ENCODE data around the gene PWWP2B.
"Not testable (repeated sequence)": the region's sequence is repeated elsewhere in the genome, so short reads cannot be mapped to it uniquely, and the experiment has no call there.

PWWP2B gene

DNA sequence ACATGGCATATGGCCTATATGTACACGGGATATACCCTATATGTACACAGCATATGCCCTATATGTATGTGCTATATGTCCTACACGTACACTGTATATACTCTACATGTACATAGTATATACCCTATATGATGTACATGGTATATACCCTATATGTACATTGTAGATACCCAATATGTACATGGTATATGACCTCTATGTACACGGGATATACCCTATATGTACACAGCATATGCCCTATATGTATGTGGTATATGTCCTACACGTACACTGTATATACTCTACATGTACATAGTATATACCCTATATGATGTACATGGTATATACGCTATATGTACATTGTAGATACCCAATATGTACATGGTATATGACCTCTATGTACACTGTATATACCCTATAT lies 38.3 kb downstream of the PWWP2B start:
- DNase-seq = not testable (repeated sequence)

DNA sequence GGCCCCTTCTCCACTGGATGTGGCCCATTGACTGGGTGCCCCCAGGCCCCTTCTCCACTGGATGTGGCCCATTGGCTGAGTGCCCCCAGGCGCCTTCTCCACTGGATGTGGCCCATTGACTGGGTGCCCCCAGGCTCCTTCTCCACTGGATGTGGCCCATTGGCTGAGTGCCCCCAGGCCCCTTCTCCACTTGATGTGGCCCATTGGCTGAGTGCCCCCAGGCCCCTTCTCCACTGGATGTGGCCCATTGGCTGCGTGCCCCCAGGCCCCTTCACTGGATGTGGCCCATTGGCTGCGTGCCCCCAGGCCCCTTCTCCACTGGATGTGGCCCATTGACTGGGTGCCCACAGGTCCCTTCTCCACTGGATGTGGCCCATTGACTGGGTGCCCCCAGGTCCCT lies 39.1 kb downstream of the PWWP2B start:
- not testable (repeated sequence) for DNase-seq

DNA sequence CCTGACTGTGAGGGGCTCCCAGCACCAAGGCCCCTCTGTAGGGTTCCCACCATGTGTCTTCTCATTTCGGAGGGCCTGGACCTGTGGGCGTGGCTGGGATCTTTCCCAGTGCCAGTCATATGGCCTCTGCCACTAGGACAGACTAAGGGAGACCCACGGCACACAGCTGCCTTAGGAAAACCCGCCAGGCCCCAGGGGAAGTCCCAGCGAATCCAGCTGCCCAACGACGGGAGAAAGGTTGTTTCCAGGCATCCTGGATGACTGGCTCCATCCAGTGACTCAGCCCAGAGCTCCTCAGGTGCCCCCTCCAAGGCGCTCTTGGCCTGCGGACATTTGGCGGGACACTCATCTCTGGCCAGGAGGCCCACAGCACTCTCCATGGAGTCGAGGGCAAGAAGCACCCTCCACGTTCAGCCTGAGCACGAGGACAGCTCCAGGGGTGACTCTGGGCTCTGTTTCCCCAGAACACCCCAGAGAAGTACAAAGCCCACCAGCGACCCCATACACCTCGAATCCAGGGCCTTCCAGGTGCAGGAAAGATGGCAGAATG lies 39.9 kb downstream of the PWWP2B start:
- no peak for DNase-seq

DNA sequence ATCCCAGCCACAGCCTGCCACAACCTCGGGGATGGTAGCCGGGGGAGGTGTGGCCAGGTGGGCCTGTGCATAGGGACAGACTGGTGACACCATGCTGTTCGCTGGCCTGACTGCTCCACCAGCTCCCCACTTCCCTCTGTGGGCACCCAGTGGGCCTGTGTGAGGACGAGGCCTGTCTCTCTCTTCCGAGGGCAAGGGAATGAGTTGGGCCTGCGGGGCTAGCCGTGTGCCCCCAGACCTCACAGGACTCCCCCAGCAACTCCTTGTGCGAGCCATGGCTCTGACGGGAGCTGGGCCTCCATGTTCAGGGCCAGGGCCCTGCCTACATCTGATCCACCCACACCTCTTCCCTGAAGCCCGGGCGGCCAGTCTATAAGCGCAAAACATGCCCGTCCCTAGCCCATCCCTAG lies 40.5 kb downstream of the PWWP2B start:
- DNase-seq = no peak

DNA sequence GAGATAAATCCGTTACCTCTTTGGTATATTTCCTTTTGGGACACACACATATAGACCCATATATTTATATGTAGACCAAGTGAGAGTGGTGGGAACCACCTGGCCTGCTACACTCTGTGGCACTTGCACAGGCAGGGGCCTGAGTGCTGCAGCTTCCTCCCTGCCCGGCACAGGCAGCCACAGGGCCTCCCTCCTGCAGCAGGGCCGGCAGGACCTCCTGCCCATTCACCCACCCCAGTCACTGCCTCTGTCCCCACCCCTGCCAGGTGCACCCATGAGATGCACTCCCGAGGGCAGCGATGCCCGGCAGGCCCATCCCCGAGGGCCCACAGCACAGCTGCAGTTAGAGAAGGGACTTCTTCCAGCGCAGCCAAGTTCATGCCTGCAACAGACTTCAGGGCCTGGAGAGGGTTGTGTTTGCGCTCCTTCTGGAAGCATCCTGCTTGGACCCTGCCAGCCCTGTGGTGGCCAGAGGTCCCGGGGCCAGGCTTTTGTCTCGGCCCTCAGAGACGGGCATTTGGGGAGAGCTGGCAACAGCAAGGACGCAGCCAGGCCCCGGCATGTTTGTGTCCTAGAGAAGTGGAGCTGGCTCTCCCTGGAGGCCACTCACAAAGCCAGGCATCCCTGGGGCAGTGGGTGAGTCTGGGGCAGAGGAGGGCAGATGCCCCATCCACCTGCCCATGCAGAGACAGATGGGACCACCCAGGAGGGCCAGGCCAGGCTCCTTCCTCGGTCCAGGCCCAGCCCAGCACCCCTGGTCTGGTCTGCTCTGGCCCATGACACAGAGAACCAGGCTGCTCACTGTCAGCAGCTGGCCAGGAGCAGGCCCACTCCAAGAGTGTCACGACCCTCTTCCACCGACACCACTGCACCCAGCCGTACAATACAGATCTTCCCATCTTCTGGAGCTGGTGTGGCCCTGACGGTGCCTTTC lies 41.4 kb downstream of the PWWP2B start:
- DNase-seq = no peak

DNA sequence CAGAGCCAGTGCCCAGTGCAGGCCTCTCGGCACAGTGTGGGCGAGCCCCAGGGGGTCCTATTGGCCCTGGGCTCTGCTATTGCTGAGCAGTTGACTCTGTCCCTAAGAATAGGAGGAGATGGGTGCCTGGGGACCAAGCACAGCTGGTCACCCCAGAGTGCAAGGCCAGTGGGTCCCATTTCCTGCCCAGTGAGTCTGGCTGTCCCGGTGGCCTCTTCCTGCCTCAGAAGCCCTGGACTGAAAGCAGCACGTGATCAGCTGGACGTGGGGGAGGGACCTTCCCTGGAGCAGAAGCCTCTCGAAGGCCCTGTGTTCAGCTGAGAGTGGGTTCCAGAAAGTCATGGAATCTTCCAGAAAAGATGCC lies 42.0 kb downstream of the PWWP2B start:
- no peak for DNase-seq

DNA sequence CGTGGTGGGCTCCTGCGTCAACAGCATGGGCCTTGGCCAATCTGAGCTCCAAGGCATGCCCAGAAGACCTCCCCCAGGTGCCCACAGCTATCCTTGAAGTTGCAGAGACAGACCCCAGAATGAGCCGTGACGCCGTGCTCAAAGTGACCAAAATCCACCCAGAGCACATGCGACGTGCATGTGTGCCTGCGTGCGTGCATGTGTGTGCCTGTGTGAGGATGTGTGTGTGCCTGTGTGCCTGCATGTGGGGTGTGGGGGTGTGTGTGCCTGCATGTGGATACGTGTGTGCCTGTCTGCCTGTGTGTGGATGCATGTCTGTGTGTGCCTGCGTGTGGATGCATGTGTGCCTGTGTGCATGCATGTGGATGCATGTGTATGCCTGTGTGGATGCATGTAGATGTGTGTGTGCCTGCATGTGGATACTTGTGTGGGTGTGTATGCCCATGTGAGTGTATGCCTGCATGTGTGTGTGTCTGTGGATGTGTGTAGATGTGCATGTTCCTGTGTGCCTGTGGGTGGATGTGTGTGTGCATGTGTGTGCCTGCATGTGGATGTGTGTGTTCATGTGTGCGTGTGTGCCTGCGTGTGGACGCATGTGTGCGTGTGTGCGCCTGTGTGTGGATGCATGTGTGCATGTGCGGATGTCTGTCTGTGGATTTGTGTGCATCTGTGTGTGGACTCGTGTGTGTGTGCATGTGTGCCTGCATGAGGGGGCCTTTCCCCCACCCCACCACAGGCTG lies 42.6 kb downstream of the PWWP2B start:
- DNase-seq = no peak

DNA sequence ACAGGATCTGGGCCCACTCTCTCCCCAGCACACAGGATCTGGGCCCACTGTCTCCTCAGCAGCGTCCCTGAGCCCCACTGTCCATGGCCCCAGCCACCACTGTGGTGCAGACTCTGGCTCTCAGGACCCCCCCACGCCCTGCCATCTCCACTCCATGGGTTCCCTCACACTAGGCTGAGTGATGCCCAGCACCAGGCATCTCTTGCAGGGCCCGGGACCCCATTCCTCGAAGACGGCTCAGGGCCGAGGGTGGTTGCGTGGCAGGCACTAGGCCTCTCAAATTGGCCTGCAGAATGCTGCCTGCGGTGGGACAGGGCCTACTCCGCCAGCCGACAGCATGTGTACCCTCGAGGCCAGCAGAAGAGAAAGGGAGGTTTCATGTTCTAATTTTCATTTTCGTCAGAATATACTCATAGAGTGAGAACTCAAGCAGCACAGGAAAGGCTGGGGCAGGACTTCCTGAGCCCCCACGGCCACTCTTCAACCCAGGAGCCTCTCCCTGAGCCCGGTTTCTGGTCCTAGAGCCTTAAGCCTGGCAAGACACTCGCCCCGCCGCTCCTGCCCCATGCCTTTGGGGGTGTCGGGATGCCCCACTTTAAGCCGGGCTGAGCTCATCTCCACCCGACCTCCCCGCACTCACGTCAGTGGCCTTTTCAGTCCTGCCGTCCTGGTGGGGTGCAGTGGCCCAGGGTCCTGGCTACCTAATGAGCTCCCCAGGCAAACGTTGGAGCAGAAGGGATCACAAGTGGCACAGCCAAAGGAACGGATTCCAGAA lies 44.0 kb downstream of the PWWP2B start:
- DNase-seq = no peak

DNA sequence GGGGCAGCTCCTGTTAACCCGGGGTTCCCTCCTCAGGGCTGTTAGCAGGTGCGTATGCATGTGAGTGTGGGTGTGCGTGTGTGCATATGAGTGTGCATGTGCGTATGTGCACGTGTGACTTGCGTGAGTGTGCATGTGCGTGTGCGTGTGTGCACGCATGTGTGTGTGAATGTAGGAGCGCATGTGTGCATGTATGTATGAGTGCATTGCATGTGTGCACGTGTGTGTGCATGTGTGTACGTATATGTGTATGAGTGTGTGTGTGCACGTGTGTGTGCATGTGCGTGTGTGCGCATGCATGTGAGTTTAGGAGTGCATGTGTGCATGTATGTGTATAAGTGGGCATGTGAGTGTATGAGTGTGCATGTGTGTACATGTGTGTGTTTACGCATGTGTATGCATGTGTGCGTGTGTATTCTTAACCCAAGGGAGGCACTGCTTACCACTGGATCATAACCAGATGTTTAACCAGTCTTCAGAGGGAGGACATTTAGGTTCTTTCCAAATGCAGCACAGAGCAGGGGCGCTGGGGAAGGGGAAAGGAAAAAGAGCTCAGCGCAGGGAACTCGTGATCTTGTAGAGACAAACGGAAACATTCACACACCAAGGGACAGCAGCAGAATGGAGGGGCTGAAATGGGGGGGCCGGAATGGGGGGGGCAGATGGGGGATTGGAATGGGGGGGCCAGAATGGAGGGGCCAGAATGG lies 45.0 kb downstream of the PWWP2B start:
- no peak for DNase-seq

DNA sequence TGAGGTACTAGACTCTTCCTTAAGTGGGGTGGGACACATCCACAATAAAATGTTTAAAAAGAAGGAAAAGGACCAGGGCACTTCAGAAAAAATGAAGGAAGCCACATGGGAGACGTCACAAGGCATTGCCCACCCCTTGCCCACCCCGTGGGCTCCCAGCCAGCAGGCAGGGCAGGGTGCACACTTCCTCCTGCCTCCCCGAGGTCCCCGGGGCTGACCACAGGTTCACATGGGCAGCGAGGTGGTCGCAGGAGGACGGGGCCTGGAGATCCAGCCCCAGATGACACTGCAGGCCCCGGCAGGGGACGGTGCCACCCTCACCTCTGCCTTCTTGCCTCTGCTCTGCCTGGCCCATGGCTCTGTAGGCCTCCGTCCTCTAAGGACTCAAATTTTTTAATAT lies 45.6 kb downstream of the PWWP2B start:
- no peak for DNase-seq

DNA sequence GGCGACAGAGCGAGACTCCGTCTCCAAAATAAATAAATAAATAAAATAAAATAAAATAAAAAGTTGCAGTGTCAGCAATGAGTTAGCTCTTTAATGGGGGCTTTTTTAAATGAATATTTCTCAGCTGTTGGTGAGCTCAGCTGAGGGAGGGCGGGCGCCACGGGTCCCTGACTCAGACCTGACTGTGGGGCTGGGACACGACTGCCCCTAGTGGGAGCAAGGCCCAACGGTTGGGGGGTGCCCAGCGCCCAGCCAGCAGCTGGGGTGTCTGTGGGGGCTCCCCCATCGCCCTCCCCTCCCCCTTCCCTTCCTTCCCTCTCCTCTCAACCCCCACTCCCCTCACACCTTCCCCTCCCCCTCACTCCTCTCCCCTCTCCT lies 46.6 kb downstream of the PWWP2B start:
- peak; percentile 81 for DNase-seq

DNA sequence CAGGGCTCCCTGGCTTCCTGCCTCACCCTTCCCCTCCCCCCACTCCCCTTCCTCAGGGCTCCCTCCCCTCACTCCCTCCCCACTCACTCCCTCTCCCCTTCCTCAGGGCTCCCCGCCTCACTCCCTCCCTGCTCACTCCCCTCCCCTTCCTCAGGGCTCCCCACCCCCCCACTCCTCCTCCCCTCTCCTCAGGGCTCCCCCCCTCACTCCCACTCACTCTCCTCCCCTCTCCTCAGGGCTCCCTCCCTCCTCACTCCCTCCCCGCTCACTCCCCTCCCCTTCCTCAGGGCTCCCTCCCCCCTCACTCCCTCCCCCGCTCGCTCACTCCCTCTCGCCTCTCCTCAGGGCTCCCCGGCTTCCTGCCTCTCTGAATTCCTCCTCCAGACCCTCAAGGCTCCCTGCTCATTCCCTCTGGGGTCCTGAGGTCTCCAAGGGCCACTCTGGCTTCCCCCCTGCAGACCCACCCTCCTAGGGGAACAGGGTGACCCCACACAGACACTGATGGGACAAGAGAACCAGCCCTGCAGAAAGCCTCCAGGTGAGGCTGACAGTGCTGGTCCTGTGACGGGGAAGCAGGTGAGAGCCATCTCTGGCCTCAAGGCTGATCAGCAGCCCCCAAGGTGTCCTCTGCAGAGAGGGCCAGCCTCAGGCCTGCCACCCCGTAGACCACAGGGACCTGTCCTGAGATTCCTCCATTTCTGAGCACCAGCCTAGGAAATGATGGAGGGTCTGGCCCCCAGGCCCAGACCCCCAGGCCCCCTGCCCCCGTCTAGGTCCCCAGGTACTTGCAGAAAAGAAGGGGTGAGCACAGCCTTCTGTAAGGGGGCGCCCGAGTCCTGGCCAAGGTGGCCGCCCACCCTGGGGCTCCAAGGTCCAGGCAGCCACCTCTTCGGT lies 47.2 kb downstream of the PWWP2B start:
- DNase-seq = no peak

DNA sequence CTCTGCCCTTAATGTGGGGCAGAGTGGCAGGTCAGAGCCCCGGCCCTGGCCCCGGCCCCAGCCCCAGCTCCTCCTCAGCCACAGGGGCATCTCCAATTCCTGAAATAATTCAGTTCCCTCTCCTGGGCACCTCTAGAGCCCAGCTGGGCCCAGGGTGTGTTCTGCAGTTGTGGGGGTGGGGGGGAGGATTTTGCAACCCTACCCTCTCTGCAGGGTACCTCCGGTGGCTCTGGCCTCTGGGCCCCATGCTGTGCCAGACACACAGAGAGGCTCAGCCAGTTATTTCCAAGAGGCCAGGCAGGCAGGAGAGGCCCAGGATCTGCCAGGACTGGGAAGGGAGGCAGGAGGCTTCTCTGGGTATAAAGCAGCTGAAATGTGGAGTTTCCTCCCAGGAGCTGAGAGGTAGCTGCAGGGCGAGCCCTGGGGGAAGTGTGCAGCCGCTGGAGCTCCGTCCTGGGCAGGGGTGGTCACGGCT lies 47.9 kb downstream of the PWWP2B start:
- DNase-seq = no peak

DNA sequence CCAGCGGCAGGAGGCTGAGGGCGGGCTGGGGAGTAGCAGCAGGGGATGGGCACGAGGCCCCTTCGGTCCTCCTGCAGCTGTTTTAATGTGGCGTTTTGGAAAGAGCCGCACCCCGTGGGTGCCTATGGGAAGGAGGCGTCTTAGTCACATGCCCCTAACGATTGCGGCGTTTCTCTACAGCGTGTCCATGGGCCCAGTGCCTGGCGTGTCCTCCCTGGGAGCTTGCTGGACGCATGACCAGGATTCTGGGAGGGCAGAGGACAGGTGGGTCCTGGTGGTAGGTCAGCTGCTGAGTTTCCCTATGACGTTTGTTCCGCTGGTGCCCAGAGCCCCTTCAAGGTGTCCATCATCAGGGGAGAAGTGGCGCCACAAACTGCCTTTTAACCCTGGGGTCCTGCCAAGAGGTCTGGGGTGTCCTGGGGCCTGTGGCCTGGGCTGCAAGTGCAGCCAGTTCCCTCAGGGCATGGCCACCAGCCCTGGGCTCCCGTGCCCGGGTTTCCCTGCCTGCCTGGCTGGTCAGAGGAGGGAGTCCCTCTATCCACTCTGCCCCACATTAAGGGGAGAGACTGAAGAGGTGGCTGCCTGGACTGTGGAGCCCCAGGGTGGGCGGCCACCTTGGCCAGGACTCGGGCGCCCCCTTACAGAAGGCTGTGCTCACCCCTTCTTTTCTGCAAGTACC lies 48.7 kb downstream of the PWWP2B start:
- no peak for DNase-seq

DNA sequence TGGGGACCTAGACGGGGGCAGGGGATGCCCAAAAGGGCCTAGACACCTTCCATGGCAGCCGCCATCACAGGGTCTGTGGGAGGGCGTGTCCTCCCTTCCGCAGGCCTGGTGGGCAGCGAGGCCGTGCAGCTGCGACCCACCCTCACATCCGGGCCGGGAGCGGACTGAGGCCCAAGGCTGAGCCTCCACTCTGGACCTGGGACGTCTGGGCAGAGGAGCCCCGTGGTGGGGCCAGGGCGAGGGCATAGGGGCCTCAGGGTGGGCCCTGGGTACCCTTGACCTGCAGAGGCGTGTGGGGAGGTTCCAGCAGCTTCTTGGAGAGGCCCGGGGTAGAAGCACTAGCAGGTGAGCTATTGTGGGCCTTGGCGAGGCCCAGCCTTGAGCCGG lies 49.2 kb downstream of the PWWP2B start:
- no peak for DNase-seq

DNA sequence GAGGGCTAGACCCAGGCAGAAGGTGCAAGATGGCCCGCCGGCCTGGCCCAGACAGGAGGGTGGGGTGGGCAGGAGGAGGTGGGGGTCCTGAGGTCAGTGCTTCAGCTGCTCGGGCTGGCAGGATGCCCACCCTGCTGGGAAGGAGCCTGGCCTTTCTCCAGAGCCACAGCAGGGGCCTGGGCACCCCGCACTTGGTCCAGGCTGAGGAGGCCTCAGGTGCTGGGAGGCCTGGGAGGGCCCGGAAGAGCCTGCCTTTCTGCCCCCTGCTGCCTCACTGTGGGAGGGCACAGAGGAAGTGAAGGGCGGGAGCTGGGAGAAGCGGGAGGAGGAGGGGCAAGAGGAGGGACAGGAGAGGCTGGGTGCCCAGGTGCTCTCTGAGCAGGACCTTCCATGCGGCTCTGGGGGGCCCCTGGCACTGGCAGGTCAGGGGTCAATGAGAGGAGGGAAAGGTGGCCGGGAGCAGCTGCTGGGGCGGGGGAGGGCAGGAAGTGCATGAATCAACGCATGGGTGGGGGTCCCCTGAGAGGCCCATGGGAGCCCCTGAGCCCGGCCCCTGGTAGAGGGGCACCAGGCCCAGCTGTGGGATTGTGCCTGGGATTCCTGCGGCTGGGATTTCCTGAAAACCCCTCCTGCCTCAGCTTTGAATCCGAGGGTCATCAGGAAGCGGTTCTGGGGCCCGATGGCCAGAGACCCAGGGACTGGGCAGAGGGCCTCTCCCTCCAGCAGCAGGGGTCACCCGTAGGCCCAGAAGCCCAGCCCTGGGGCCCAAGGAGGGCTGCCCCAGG lies 49.9 kb downstream of the PWWP2B start:
- peak; percentile 87 for DNase-seq

DNA sequence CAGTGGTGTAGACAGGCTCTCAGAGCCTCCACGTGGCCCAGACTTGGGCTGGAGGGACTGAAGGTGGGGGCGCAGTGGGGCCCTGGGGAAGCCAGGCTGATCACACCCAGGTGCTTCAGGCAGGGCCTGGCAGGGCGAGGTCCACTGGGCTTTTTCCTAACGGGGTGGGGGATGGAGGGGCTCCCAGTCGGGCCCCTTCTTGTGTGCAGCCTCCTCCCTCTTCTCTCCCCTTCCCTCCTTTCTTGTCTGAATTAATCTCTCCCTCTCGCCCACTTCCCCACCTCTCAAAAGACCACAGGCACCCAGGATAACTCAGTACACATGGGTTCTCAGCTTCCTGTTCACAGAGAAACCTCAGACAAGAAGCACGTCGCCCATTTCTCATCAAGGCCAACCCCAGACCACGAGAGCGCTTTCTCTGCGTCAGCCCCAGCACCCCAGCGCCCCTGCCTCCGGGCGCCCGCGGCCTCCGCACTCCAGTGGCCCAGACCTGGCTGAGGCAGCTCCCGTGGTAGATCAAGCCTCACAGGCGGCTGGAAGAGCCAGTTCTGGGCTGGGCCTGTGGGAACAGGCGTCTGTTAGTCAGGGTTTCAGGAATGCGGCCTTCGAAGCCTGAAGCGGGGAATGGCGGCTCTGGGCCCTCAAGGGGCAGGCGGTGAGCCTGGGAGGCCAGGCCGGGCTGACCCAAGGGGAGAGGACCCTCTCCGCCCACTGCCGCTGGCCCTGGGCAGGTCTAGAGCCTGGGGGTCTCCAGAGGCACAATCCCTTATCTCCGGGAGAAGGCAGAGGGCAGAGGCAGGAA lies 50.6 kb downstream of the PWWP2B start:
- DNase-seq = peak; percentile 84

DNA sequence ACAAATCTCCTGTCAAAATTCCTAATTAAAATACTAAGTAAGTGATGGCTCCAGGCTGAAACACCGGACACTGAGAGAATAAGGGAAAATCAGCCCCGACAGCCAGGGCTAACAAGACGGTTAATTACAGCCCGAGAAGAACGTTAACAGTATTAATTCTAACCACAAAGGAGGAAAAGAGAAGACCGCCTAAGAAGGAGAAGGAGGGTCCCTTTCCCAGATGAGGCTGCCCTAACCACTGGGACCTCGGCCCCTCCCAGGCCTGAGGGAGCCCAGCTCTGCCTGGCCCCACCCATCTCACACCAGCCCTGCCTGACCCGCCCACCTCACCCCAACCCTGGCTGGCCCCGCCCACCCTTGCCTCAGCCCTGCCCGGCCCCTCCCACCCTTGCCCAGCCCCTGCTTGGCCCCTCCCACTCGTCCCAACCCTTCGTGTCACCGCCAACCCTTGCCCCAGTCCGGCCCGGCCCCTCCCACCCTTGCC lies 51.3 kb downstream of the PWWP2B start:
- DNase-seq = peak; percentile 77
